ENCODE results near the gene GPSM3.
A peak's percentile ranks its signal among the peaks of the same experiment; 100 is the strongest.
"Not testable (repeated sequence)": the region's sequence is repeated elsewhere in the genome, so short reads cannot be mapped to it uniquely, and the experiment has no call there.

GPSM3 gene

GRCh38 chr6:32149932-32150870 is 42.2 kb downstream of the GPSM3 start:
- no peak for DNase-seq (ENCODE audit: low read depth)

- no peak for DNase-seq (ENCODE audit: low read depth)
Measured at GRCh38 chr6:32149092-32149755, 43.2 kb downstream of the GPSM3 start.

- peak; percentile 41 for DNase-seq (ENCODE audit: low read depth)
Measured at GRCh38 chr6:32148289-32149091, 44.0 kb downstream of the GPSM3 start.

- DNase-seq (ENCODE audit: low read depth) = no peak
Measured at GRCh38 chr6:32147401-32148132, 44.9 kb downstream of the GPSM3 start.

GRCh38 chr6:32146687-32147086 is 45.8 kb downstream of the GPSM3 start:
- DNase-seq (ENCODE audit: low read depth) = no peak

- DNase-seq (ENCODE audit: low read depth) = no peak
Measured at GRCh38 chr6:32146287-32146686, 46.2 kb downstream of the GPSM3 start.

GRCh38 chr6:32144238-32144637 is 48.2 kb downstream of the GPSM3 start:
- not testable (repeated sequence) for DNase-seq (ENCODE audit: low read depth)

Data from activated T-helper 1 cell treated with Interleukin-2 at 50 U/mL for 16 hours (primary cell).